ENCODE data around the gene KDM4C.

GRCh38 chr9:7154003-7154619 lies 396.3 kb downstream of the KDM4C start:
- TF ChIP-seq POLR2A (IDR thresholded peaks at IDR 0.05) (no peak), EP300 (IDR thresholded peaks at IDR 0.05) (no peak)
